ENCODE results near the gene MAN1A1.
A peak's percentile ranks its signal among the peaks of the same experiment; 100 is the strongest.

Gene MAN1A1

DNA sequence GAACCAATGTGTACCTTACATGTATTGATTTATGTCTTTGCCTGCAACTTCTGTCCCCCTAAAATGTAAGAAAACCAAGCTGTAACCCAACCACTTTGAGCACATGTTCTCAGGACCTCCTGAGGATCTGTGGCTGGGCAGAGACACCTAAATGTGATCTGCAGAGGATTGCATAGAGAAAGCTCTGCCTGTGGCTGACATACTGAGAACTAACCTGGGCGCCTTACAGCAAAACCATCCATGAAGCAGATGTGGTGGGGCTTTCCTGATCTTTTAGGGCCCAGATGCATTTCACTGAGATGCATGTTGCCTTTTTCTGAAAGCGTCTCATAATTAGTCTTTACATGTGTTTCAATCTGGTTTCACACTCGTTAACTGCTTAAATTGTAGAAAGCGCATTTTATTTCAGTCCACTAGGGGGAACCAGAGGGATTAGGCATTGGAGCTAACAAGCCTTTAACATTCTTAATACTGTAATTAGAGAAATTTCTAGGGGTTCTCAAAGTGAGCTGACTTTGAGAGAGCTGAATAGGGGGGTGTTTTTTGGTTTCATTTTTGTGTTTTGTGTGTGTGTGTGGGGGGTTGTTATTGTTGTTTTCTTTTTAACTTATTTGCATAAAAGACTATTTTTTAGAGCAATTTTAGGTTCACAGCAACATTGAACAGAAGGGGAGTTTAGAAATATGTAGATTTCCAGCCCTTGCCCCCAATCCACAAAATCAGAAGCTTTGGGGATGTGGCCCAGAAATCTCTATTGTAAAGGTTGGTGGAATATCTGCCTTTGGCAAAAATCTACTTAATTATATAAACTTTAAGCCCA is 220.2 kb downstream of the MAN1A1 start:
- TF ChIP-seq, protein P1, sequence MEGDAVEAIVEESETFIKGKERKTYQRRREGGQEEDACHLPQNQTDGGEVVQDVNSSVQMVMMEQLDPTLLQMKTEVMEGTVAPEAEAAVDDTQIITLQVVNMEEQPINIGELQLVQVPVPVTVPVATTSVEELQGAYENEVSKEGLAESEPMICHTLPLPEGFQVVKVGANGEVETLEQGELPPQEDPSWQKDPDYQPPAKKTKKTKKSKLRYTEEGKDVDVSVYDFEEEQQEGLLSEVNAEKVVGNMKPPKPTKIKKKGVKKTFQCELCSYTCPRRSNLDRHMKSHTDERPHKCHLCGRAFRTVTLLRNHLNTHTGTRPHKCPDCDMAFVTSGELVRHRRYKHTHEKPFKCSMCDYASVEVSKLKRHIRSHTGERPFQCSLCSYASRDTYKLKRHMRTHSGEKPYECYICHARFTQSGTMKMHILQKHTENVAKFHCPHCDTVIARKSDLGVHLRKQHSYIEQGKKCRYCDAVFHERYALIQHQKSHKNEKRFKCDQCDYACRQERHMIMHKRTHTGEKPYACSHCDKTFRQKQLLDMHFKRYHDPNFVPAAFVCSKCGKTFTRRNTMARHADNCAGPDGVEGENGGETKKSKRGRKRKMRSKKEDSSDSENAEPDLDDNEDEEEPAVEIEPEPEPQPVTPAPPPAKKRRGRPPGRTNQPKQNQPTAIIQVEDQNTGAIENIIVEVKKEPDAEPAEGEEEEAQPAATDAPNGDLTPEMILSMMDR (IDR thresholded peaks at IDR 0.05; ENCODE audit: low read depth, low read length, missing control alignments), result peak; percentile 80
- no peak overlapping the region for H3K4me3 ChIP-seq (replicated peaks; ENCODE audit: low read depth, low read length)
- DNase-seq (ENCODE audit: extremely low read depth, low read depth), result peak; percentile 72

DNA sequence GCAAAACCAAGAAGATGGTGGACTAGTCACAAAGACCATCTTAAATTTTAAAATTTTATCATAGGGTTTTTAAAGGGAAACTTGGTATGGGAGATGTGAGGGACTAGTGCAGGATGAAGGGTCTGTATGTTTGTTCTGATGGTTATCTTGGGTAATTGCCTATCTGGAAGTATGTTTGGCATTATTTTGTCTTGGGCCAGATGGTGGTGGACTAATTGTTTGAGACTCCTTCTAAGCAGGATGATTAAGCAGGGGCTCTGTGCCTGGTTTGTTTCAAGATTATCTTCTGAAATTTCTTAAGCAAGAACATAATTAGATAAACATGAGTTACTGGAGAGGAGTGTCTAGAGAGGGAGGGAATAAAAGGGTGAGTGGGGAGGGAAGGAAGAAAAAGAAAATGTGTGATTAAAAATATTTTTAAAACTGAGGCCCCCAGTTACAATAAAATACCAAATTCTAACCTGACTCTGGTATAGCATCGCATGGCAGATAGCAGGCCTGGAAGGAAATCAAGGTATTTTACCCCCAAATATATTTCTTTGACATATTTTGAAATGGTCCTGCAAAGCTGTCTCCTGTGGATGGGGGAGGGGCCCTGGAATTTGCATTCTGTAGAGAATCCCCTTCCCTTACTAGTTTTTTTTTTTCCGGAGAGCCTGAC is 221.2 kb downstream of the MAN1A1 start:
- DNase-seq (ENCODE audit: extremely low read depth, low read depth), result no peak
- H3K4me3 ChIP-seq (replicated peaks; ENCODE audit: low read depth, low read length), result no peak overlapping the region
- TF ChIP-seq, protein P1 (IDR thresholded peaks at IDR 0.05; ENCODE audit: low read depth, low read length, missing control alignments), result no peak

DNA sequence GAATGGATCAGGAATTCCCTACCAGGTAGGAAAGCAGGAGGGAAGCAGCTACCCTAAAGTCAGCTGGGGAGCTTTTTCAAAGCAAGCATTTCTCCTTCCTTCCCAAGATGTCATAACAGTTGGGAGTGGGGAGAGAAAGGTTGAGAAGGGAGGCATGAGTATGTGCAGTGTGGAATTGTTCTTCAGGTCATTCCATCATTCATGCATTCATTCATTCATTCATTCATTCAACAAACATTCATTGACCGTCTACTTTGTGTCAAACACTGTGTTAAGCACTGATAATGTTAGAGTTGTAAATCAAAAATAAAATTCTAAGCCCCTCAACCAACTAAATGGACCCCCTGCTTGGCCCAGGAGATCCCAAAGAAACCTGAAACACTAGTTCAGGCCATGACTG is 221.9 kb downstream of the MAN1A1 start:
- no peak for DNase-seq (ENCODE audit: extremely low read depth, low read depth)
- TF ChIP-seq, protein P1 (IDR thresholded peaks at IDR 0.05; ENCODE audit: low read depth, low read length, missing control alignments), result no peak
- no peak overlapping the region for H3K4me3 ChIP-seq (replicated peaks; ENCODE audit: low read depth, low read length)

All from HFF-Myc (cell line).